Measurements from ENCODE around the gene DPM1.

DNA sequence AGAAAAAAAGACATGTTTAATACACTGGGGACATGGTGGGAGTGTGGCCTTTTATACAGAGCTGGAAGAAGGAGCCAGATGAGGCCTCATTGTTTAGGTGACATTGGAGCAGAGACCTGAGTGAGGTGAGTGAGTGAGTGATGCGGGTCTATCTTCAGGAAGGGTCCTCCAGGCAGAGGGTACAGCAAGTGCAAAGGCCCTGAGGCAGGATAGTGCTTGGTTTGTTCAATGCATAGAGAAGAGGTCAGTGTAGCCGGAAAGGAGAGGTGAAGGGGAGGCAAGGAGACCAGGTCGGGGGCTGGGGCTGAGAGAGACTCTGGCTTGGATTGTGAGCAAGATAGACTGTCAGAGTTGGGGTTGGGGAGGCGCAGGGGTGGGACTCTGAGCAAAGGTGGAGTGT lies 41.0 kb upstream of the DPM1 start:
- TF ChIP-seq CTCF (IDR thresholded peaks at IDR 0.05) (no peak), POLR2AphosphoS5 (IDR thresholded peaks at IDR 0.05) (no peak), POLR2A (IDR thresholded peaks at IDR 0.05) (no peak)
